HG03039 (cell line): ENCODE measurements around the gene SFXN5.

ENCODE experiments used
- ATAC-seq: cut with Tn5 transposase; IDR thresholded peaks from one replicate; pipeline ENCODE4 v1.9.1; 2021; ENCODE audit warnings: mild to moderate bottlenecking, moderate library complexity; ENCODE audit not compliant: unreplicated experiment

The SFXN5 gene

DNA sequence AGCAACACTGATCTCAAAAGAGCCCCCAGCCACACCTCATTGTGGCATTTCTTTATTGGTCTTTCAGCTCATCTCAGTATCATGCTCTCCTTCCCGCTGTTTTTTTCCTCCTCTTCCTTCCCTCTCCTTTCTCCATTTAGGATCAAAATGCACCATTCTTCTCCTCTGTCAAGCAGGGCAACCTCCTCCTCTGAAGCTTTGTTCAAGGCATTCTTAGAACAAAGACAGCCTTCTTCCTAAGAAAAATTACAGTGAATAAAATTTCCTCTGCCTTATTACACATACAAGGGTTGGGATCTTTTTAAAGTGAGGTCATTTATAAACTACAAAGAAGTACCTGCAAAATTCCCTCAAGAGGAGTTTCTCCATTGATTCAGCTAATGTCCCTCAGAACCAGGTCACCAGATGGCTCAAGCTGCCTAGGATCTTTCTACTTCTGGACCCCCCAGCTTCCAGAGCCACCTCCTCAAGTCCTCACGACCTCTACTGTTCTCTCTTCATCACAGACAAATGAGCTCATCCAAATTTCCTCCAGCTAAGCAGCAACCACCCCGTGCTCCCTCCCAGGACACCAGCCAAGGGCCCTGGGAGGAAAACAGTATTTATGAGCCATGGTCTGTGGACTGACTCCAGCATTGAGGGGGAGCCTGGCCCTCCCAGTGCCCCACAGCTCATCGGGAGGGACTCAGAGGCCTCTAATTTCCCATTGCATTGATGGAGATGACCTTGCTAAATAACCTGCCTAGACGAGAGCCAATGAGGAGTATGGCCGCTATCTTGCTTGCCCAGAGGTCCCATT, 18.0 kb downstream of the SFXN5 start:
- no peak for ATAC-seq

DNA sequence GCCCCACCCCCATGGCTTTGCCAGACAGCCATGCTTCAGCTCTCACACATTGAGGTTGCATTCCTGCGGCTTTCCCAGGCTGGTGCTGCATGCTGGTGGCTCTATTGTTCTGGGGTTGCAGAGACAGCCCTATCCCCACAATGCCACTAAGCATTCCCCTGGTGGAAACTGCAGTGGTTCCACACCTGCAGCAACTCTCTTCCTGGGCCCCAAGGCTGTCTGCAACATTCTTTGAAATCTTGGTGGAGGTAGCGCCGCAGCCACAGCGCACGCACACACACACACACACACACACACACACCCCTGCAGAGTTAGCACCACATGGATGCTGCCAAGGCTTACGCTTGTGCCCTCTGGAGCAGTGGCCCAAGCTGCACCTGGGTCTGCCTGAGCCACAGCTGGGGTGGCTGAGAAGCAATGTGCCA, 21.4 kb downstream of the SFXN5 start:
- ATAC-seq: no peak

DNA sequence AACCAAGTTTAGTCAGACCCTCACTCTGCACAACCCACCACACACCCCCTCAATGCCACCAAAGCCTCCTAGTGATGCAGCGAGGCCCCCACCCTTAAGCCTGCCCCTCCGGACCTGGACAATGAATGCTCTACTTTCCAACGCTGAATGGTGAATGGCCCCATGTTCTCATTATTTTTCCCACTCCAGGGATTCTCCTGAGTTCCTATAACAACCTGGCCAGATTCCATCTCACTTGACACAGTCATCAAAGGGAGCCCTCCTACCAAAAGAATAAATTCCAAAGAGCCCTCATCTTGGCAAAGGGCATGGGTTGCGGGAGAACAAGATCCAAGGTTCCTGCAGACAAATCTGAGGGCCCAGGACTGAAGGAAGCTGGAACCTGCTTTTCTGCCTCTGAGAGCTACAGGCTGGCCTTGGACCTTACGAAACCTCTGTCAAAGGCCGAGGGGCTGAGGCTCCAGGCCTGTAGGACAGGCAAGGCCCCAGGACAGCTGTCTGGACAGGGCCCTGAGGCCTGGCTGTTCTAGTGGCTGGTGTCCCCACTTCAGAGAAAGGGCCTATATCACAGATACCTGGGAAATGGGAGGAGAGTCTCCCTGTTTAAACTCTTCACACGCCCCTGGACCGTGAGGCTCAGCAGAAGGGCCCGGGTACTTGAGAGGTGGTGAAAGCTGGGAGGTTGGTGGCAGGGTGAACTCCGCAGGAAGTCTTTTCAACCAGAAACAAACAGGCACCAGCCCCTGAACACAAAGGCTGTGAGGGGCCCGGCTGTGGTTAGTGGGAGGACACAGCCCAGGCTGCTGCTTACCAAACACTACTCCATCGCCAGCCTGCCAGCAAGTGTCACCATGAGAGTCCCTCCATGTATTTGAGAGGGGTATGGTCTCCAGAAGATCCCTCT, 27.3 kb downstream of the SFXN5 start:
- no peak for ATAC-seq

DNA sequence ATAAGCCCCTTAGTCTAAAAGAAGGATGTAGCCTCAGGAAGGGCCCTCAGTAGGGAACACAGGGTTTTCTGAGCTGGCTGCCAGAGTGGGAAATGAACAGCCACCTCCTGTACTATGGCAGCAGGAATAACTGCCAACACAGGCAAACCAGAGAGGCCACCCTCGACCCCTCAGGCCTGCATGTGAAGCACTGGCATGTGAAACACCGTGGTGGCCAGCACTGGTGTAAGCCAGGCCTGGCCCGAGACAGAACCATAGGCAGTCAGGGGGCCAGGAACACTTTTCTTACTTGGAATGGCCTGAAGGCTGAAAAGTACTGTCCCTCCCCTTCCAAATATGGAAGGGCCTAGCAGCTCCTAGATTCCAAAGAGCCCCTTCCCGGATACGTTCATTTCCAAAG, 28.2 kb downstream of the SFXN5 start:
- ATAC-seq: no peak

DNA sequence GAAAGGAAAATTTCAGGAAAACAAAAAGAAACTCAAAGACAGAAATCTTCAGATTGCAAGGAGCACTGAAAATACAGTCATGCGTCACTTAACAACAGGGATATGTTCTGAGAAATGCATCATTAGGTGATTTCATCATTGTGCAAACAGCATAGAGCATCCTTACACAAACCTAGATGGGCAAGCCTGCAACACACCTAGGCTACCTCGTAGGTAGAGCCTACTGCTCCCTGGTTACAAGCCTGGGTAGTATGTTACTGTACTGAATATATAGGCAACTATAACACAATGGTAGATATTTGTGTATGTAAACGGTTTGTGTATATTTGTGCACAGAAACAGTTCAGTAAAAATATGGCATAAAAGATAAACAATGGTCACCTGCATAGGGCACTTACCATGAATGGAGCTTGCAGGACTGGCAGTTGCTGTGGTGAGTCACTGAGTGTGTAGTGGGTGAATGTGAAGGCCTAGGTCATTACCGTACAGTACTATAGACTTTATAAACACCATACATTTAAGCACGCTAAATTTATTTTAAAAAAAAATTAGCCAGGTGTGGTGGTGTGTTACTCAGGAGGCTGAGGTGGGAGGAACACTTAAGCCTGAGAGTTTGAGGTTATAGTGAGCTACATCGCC, 33.4 kb downstream of the SFXN5 start:
- ATAC-seq: no peak

DNA sequence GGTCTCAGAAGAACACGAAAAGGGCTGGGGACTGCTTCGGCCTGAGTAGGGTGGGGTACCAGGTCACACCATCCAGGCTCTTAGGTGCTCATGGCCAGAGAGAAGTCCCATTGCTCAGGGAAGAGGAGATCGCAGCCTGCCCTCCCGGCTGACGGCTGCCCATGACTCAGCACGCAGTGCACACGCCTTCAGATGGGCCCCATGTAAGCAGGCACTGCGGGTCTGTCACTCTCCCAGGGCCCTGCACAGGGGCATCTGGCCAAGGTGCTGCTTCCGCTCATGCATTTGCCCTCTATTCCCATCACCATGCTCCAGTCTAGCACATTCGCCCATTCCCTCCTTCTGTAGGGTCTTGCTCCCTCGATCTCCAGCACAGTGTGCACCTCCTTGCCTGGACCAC, 34.7 kb downstream of the SFXN5 start:
- no peak for ATAC-seq

DNA sequence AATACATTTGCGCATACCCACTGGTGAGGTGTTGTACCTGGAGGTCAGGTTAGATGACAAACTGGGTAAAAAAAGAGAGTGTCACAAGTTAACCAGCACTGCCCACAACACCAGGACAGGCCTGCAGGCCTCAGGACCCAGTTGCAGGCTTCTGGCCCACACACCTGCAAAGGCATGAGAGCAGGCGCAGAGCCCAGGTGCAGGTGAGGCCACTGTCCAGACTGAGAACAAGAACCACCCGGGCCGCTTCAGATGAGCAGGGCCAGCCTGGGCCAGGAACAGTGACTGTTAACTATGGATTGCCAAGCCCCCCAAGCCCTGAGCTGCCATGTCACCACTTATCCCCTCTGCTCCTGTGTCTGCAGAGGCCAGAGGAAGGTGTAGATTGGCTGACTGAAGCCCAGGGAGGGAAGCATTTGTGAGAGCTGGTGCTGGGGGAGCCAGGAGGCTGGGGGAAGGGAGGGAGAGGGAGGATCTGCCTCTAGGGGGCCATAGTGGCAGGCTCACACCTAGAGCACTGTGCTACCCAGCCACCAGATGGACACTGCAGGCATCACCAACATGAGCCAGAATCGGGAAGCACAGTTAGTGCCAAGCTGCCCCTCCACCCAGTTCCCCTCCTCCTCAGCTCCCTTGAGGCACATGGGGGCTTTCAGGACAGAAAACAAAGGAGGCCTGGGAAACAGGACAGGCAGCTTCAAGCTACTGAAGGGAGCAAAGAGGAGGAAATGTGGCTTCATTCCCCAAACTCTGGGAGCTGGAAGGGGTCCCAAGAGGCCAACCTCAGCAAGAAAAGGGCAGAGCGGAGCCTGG, 35.4 kb downstream of the SFXN5 start:
- no peak for ATAC-seq

DNA sequence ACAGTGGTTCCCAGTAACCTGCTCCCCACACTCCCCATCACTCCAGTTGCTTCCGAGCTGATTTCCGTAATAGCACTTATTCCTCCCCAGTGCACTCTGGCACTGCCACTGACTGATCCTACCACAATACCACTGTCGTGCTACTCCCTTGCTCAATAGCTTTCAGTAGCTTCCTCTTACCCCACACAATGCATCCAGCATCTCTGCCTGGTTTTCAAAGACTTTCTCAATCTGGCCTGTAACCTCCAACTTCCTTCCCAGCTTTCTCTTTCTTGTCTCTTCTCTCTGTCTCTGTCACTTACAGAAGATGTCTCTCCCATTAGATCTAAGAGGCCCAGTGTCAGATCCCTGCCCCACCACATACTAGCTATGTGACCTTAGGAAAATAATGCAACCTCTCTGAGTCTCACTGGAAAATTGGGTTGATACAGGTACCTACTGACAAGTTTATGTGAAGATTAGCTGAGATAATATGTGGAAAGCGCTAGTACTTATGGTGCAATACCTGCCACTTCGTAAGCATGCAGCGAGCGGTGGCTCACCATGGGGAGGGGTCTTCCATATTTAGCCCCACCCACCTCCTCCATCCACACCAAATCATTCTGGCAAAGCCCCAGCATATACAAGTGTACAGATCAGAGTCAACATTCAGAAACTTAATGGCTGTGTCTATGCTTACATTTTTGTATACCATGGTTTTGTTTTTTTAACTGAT, 36.7 kb downstream of the SFXN5 start:
- no peak for ATAC-seq

DNA sequence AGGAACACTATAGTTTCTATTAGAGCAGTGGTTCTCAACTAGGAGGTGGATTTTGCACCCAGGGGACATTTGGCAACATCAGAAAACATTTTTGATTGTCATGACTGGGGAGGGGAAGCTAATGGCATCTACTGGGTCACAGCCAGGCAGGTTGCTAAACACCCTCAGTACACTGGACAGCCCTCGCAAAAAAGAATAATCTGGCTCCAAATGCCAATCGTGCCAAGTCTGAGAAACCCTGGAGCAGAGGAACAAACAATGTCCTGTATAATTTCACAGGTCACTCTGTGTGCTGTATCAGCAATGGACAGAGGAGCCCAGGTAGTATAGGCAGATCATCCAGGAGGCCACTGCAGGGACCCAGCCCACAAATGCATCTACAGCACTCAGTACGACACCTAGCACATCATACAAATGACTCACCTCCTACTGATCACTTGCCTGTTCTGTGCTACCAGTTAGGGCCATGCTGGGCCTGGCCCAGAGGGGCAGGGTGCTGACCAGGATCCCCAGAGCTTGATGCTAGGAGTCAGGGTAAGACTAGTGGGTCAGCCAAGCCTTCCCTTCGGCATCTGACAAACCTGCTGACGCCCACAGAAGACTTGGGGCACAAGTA, 37.6 kb downstream of the SFXN5 start:
- ATAC-seq: no peak

DNA sequence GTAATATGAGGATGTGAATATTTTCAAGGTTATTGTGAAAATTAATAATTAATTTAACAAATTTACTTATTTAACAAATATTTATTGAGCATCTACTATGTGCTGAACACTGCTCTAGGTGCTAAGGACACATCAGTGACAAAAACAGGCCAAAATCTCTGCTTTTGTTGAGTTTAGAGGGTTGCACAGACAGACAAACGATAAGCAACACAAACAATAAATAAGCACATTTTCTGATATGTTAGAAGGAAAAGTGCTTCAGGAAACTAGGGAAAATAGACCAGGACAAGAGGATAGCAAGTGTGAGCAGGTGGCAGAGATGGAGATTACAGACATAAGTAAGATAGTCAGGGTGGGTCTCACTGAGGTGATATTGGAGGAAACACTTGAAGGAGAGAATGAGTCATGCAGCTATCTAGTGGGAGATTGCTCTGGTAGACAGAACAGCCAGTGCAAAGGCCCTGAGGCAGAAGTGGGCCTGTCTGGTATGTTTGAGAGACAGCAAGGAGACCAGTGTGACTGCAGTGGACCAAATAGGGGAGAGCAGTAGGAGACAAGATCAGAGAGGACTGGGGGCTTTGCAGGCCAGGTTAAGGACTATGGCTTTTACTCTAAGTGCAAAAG, 38.3 kb downstream of the SFXN5 start:
- no peak for ATAC-seq

DNA sequence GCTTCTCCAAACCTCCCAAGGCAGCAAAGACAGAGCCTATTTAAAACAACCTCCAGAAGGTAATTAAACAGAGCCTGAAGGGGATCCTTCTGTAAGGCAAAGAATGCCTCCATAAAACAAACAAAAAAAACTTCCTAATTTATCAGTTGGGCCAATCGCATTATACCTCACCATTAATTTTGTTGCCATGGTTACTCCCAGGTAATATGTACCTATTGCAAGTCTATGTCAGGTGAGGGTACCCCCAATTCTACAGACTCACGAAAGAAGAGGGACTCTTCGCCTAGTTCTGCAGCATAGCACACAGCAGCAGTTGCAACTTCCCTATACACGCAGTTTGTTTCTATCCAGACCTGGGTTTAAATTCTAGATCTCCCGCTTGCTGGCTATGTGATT, 38.8 kb downstream of the SFXN5 start:
- no peak for ATAC-seq

DNA sequence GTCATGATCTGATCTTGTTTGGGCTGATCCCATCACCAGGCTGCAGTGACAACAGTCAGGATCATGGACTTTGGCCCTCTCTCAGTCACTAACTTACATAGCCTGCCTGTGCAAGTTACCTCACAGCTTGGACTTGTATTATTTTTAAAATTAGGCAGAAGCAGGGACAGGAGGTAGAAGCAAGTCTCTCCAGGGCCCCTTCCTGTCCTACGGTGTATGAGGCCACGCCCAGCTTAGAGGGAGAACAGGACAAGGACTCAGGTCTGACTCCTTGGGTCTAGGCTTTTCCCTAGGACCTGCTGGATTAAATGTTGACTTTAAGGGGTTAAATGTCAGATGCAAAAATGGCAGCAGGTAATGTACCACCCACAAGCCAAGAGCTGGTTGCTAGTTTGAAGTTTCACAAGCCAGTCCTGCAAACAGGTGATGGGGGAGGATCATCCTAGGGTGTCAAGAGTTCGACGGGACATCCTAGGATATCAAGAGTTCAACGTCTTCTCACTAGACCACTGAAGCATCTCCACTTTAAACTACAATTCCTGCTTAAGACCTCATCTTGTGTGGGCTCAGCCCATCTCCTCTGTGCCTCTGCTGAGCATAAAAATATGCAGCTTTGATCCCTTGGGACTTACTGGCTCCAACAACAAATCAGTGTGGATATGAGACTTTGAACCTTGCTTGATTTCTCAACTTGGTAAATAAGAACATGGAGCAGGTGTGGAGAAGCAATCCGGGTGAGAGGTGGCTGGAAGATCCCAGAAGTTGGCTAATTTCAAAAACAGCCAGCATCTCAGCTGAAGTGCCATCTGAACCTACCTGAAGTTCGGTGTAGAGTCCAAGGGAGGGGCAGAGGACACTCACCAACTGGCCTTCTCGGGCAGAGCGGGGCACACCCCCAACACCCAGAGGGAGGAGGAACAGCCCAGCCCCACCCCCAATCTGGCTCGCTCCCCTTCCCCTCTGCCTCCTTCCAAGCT, 39.5 kb downstream of the SFXN5 start:
- no peak for ATAC-seq

DNA sequence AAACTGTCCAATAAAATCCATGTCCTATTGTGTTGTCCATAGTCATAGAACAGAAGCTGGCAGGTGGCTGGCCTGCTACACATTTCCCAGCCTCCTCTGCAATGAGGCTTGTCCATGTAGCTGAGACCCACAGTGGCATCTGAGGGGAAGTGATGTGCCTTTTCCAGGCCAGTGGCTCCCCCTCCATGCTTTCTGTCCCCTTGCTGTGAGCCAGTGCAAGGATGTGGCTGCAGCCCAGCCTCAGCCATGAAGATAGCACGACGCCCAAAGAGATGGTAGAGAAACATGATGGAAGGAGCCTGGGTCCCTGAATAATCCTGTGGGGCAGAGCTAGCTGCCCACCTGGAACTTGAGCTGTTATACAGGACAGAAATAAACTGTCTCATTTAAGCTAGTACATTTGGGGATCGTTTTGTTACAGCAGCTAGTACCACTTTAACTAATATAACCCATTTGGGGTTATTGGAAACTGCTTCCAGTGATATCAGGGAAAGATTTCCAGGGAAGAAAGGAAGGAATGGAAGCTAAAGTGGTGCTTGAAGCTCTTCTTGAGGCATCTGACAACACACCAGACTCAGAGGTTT, 40.3 kb downstream of the SFXN5 start:
- no peak for ATAC-seq

DNA sequence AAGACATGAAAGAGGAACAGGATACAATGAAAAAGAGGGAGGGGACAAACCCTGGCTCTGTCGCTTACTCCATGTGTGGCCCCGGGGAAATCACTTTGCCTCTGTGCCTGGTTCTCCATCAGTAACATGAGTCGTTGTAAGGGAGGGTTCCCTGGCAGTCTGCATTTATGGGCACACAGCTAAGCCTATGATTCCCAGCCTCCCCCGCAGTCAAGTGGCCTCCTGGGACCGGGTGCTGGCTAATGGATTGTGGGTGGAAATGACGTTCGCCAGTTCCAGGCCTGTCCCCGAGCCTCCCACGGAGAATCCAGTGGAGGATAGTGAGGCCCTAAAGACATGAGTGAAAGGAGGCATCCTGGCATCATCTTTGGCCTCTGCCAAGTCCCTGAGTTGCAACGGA, 42.7 kb downstream of the SFXN5 start:
- ATAC-seq: no peak

DNA sequence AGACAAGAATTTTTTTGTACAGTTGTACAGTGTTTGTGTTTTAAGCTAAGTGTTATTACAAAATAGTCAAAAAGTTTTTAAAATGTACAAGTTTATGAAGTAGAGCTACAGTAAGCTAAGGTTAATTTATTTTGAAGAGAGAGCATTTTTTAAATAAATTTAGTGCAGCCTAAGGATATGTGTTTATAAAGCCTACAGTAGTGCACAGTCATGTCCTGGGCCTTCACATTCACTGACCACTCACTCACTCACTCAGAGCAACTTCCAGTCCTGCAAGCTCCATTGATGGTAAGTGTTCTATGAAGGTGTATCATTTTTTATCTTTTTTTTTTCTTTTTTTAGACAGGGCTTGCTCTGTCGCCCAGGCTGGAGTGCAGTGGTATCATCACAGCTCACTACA, 44.2 kb downstream of the SFXN5 start:
- no peak for ATAC-seq

DNA sequence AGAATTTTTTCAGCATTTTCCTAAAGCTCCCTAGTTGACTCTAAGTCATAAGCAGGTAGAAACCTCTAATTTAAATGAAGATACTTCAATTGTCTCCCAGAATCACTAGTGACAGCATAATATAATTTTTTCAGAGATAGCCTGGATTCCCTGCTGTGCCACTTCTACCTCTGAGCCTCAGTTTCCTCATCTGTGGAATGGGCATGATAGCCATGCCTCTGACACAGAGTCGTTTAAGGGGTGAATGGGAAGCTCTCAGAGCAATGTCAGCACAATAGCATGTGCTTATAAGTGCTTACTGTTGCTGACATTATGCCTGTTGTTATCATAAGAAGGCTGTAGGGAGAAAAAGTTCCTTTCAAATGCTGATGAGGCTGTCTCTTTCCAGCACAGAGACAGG, 48.0 kb downstream of the SFXN5 start:
- no peak for ATAC-seq

DNA sequence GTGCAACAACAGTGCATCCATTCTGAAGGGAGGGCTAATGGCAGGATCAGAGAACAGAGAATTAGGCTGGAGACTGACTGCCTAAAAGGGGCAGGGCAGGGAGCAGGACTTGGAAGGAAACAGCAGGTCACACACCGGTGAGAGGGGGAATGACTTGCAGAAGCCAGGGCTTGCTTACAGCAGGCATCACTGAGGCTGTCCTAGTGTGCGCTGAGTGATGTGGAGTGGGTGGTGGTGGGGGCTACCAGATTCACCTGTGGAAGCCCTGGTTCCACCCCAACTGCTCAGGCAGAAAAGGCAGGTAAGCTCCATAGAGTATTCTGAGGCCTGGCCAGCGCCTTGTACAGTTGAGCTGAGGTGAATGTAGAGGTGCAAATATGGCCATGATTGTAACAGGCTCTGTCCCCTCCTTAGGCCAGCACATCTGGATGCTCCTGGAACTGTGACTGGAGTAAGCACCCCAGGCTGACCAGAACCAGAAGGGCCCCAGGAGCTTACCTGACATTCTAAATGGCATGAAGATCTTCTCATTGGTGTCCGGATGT, 49.4 kb downstream of the SFXN5 start:
- no peak for ATAC-seq
